ENCODE measurements around the gene PRPF6.

The PRPF6 gene

GRCh38 chr20:63945921-63946920, 34.7 kb upstream of the PRPF6 start:
- DNase-seq = no peak

- no peak for DNase-seq
These were observed 33.8 kb upstream of the PRPF6 start for GRCh38 chr20:63946986-63947637.

GRCh38 chr20:63947638-63948456, 33.1 kb upstream of the PRPF6 start:
- DNase-seq = no peak

GRCh38 chr20:63950701-63951397, 30.1 kb upstream of the PRPF6 start:
- DNase-seq = no peak

- no peak for DNase-seq
These were observed 29.3 kb upstream of the PRPF6 start for GRCh38 chr20:63951398-63952209.

GRCh38 chr20:63952210-63952535, 28.8 kb upstream of the PRPF6 start:
- DNase-seq = no peak

GRCh38 chr20:63952769-63953168, 28.2 kb upstream of the PRPF6 start:
- no peak for DNase-seq

GRCh38 chr20:63953764-63954429, 27.0 kb upstream of the PRPF6 start:
- no peak for DNase-seq

- no peak for DNase-seq
These were observed 25.6 kb upstream of the PRPF6 start for GRCh38 chr20:63955281-63955826.

- peak; percentile 86 for DNase-seq
These were observed 24.9 kb upstream of the PRPF6 start, which contains the start of gene UCKL1 for GRCh38 chr20:63955827-63956663. Gene UCKL1 (minus strand): TSS chr20:63956416. CDS start chr20:63956372, 44 bp downstream.

- no peak for DNase-seq
These were observed 24.3 kb upstream of the PRPF6 start for GRCh38 chr20:63956664-63957003.

- peak; percentile 62 for DNase-seq
These were observed 23.8 kb upstream of the PRPF6 start for GRCh38 chr20:63957004-63957689.

- DNase-seq = no peak
These were observed 23.1 kb upstream of the PRPF6 start for GRCh38 chr20:63957690-63958441.

GRCh38 chr20:63958471-63958870, 22.5 kb upstream of the PRPF6 start:
- no peak for DNase-seq

GRCh38 chr20:63958964-63959698, 21.8 kb upstream of the PRPF6 start:
- DNase-seq = no peak

GRCh38 chr20:63959699-63960075, 21.2 kb upstream of the PRPF6 start:
- DNase-seq = no peak

All from activated CD4-positive, alpha-beta T cell treated with anti-CD3 and anti-CD28 coated beads for 1 hour (primary cell).